HEK293T (cell line): ENCODE data around the gene FAM163B.

Experiments
- ARNT ChIP-seq: fragments of 450-650 bp; IDR thresholded peaks from 2 replicates; pipeline ENCODE4 v1.6.1; 2017; ENCODE audit warnings: mild to moderate bottlenecking
- BHLHE40 ChIP-seq: fragments of 450-650 bp; IDR thresholded peaks from 2 replicates; pipeline ENCODE4 v1.6.1; 2016; ENCODE audit warnings: mild to moderate bottlenecking, moderate library complexity, borderline replicate concordance
- ELF4 ChIP-seq: fragments of 450-650 bp; IDR thresholded peaks from 2 replicates; pipeline ENCODE4 v1.6.1; 2017; ENCODE audit warnings: antibody characterized with exemption
- FOXA1 ChIP-seq: fragments of 450-650 bp; IDR thresholded peaks from 2 replicates; pipeline ENCODE4 v1.6.1; 2016; ENCODE audit warnings: mild to moderate bottlenecking
- FOXK2 ChIP-seq: fragments of 450-650 bp; IDR thresholded peaks from 2 replicates; pipeline ENCODE4 v1.6.1; 2016; ENCODE audit warnings: mild to moderate bottlenecking
- FOXM1 ChIP-seq: fragments of 450-650 bp; IDR thresholded peaks from 2 replicates; pipeline ENCODE4 v1.6.1; 2017; ENCODE audit warnings: mild to moderate bottlenecking, borderline replicate concordance
- LEF1 ChIP-seq: fragments of 450-650 bp; IDR thresholded peaks from 2 replicates; pipeline ENCODE4 v1.6.1; 2017; ENCODE audit warnings: mild to moderate bottlenecking, borderline replicate concordance
- NFRKB ChIP-seq: fragments of 450-650 bp; IDR thresholded peaks from 2 replicates; pipeline ENCODE4 v1.6.1; 2016; ENCODE audit warnings: mild to moderate bottlenecking, moderate library complexity
- PKNOX1 ChIP-seq: fragments of 450-650 bp; IDR thresholded peaks from 2 replicates; pipeline ENCODE4 v1.6.1; 2016
- SP1 ChIP-seq: fragments of 450-650 bp; IDR thresholded peaks from 2 replicates; pipeline ENCODE4 v1.6.1; 2017
- SUZ12 ChIP-seq: fragments of 450-650 bp; IDR thresholded peaks from 2 replicates; pipeline ENCODE4 v1.6.1; 2016; ENCODE audit warnings: mild to moderate bottlenecking
- TARDBP ChIP-seq: fragments of 450-650 bp; IDR thresholded peaks from 2 replicates; pipeline ENCODE4 v1.6.1; 2016
- ZNF384 ChIP-seq: fragments of 450-650 bp; IDR thresholded peaks from 2 replicates; pipeline ENCODE4 v1.6.1; 2016

GRCh38 chr9:133621725-133622267 lies 12.6 kb upstream of the FAM163B start:
- TF ChIP-seq ELF4, result no peak
- no peak for TF ChIP-seq SP1
- no peak for TF ChIP-seq ARNT
- no peak for TF ChIP-seq FOXK2
- TF ChIP-seq FOXA1, result no peak
- TF ChIP-seq NFRKB, result no peak
- no peak for TF ChIP-seq LEF1
- no peak for TF ChIP-seq TARDBP
- TF ChIP-seq FOXM1, result no peak
- TF ChIP-seq BHLHE40, result no peak
- no peak for TF ChIP-seq ZNF384
- no peak for TF ChIP-seq PKNOX1
- no peak for TF ChIP-seq SUZ12
